HAP-1 (cell line): Measurements from ENCODE around the gene PMFBP1.

ENCODE experiments used
- DNase-seq, 2 experiments: peaks; one replicate each; pipeline ENCODE4 v3.0.0-alpha.2; 2016 to 2020; ENCODE audit warnings: low spot score in 2 of 2
- H3K27me3 ChIP-seq: fragments of 250-450 bp; sonication (Bioruptor Pico); 2 replicates; pipeline ENCODE4 v1.5.1; 2020; ENCODE audit warnings: low read depth, mild to moderate bottlenecking, moderate library complexity
- H3K36me3 ChIP-seq: fragments of 250-450 bp; sonication (Bioruptor Pico); replicated peaks from 2 replicates; pipeline ENCODE4 v1.5.1; 2020; ENCODE audit warnings: mild to moderate bottlenecking
- H3K4me1 ChIP-seq: fragments of 250-450 bp; sonication (Bioruptor Pico); 2 replicates; pipeline ENCODE4 v1.5.1; 2020; ENCODE audit warnings: mild to moderate bottlenecking
- H3K4me3 ChIP-seq: fragments of 250-450 bp; sonication (Bioruptor Pico); 2 replicates; pipeline ENCODE4 v1.5.1; 2020; ENCODE audit warnings: mild to moderate bottlenecking, moderate library complexity
- H3K9me3 ChIP-seq: fragments of 250-450 bp; sonication (Bioruptor Pico); 2 replicates; pipeline ENCODE4 v1.5.1; 2020; ENCODE audit warnings: mild to moderate bottlenecking, moderate library complexity
- in situ Hi-C: fragments of 300-500 bp; cut with MboI; formaldehyde crosslinking; loops from 3 replicates; pipeline ENCODE4 v1.14.3; 2020; ENCODE audit warnings: low sequenced_read_pairs, inconsistent platforms, mixed read lengths

Gene PMFBP1

DNA sequence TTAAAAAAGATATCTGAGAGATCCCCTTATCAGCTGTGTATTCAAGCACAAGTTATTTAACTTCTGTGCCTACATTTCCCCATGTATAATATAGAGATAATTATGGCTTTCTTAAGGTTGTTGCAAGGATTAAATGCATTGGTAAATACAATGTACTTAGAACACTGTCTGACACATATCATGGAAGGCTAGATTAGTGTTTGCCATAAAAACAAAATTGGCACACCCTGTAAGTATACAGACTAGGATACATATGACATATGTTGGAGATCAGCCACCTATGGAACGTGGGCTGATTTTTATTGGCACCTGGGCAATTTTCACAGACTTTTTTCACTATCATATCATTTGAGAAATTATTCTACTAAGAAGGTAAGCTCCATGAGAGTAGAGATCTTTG lies 2.2 kb downstream of the PMFBP1 start:
- in situ Hi-C loops, result no loop called here
- Histone ChIP-seq H3K4me3 (no peak overlapping the region), H3K9me3 (no peaks in the 10 kb centered on the region), H3K4me1 (no peaks in the 10 kb centered on the region), H3K36me3 (no peaks in the 10 kb centered on the region), H3K27me3 (peaks cover 52% of the 10 kb centered on the region)
- DNase-seq, result no peak

DNA sequence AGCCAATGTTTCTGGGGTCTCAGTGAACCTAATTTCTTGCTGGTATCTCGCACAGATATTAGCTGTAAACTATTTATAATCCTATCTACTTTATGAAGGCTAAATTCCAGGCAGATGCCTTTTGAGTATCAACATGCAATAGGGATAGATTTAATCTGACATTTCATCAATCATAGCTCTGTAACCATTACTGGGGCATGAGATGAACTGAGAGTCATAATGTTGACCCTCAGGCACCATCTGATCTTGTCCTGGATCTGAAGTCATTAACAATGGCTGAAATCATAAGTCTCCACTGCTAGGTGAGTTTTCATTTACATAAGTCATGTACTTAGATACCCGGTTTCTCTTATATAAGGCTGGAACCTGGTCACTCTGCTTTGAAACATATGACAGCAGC lies 3.6 kb downstream of the PMFBP1 start:
- Histone ChIP-seq H3K36me3 (no peaks in the 10 kb centered on the region), H3K9me3 (no peaks in the 10 kb centered on the region), H3K4me1 (no peaks in the 10 kb centered on the region), H3K4me3 (no peak overlapping the region), H3K27me3 (peaks cover 64% of the 10 kb centered on the region)
- no peak for DNase-seq
- in situ Hi-C loops, result no loop called here

- H3K27me3 ChIP-seq, result peaks cover 65% of the 10 kb centered on the region
- H3K4me3 ChIP-seq, result no peak overlapping the region
- H3K4me1 ChIP-seq, result peaks cover 8% of the 10 kb centered on the region
- in situ Hi-C loops, result no loop called here
- no peaks in the 10 kb centered on the region for H3K36me3 ChIP-seq
- no peak for DNase-seq
- H3K9me3 ChIP-seq, result no peaks in the 10 kb centered on the region
Observed at GRCh38 chr16:72166954-72167561, 4.9 kb downstream of the PMFBP1 start.

- DNase-seq, result no peak
- H3K27me3 ChIP-seq, result peaks cover 65% of the 10 kb centered on the region
- no peaks in the 10 kb centered on the region for H3K36me3 ChIP-seq
- in situ Hi-C loops, result no loop called here
- no peaks in the 10 kb centered on the region for H3K9me3 ChIP-seq
- peaks cover 14% of the 10 kb centered on the region for H3K4me1 ChIP-seq
- H3K4me3 ChIP-seq, result no peak overlapping the region
Observed at GRCh38 chr16:72166151-72166550, 5.8 kb downstream of the PMFBP1 start.

DNA sequence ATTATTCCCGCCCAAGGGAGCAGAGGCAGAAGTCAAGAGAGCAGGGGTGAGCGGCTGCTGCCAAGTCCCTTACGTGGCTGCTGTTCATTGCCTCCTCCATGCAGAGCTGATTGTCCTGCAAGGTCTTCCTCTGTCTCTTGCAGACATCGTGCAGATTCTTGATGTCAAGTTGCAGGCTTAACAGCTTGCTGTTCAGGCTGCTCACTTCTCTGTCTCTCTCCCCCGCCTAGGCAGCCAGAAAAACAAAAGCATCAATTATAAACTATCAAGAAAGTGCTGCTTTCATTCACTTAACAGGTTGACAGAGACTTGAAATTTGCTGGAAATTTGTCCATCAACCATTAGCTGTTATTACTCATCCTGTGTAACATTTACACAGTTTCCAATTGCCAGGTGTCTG lies 7.3 kb downstream of the PMFBP1 start:
- no peaks in the 10 kb centered on the region for H3K36me3 ChIP-seq
- DNase-seq, result no peak
- no peak overlapping the region for H3K4me3 ChIP-seq
- peaks cover 14% of the 10 kb centered on the region for H3K4me1 ChIP-seq
- in situ Hi-C loops, result no loop called here
- H3K27me3 ChIP-seq, result peaks cover 75% of the 10 kb centered on the region
- no peaks in the 10 kb centered on the region for H3K9me3 ChIP-seq

DNA sequence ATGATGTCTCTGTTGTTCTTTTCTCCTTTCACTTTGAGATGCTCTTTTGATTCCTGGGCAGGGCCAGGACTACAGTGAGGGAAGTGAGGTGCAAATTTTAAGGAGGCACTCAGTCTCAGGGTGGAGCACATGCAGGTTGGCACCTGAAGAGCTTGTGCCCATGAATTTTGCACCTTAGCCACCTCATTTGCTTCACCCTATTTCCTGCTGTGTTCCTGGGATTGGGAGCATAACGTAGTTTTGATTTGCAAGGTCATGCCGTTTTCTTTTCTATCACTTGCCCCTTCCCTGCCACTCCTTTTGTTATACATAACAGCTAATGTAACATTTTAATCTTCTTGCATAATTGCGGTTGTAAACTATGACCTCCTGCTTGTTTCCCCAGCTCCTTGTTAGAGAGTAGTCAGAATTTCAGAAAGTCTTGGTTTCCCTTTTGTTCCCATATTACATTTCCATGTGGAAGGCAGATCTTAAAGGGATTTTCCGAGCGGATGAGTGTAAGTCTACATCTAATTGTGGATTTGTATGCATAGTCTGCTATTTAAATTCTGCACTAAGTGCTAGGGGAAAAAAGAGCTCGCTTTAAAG lies 9.8 kb downstream of the PMFBP1 start:
- Histone ChIP-seq H3K27me3 (peaks cover 80% of the 10 kb centered on the region), H3K36me3 (no peaks in the 10 kb centered on the region), H3K4me3 (no peak overlapping the region), H3K4me1 (peaks cover 14% of the 10 kb centered on the region), H3K9me3 (no peaks in the 10 kb centered on the region)
- peak; percentile 41 to 96 for DNase-seq
- in situ Hi-C loops, result no loop called here

DNA sequence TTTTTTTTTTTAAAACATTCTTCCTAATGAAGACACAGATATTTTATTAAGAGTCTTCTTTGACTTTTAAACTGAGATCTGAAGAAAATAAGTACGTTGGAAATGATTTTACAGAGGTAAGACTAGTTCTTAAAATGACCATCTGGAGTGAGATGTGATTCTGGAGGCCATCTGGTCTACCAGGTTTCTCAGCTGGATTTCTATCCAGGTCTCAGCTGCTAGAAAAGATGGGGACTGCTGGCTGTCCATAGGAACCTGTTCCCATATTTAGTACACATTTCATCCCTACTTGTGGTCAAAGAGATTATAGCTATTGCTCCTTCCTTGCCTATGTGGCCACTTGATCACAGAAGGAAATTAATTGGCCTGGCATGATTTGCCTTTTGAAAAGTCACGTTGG lies 12.2 kb downstream of the PMFBP1 start:
- no peak for DNase-seq
- Histone ChIP-seq H3K27me3 (peaks cover 65% of the 10 kb centered on the region), H3K36me3 (no peaks in the 10 kb centered on the region), H3K4me3 (no peak overlapping the region), H3K4me1 (peaks cover 14% of the 10 kb centered on the region), H3K9me3 (no peaks in the 10 kb centered on the region)
- in situ Hi-C loops, result no loop called here

DNA sequence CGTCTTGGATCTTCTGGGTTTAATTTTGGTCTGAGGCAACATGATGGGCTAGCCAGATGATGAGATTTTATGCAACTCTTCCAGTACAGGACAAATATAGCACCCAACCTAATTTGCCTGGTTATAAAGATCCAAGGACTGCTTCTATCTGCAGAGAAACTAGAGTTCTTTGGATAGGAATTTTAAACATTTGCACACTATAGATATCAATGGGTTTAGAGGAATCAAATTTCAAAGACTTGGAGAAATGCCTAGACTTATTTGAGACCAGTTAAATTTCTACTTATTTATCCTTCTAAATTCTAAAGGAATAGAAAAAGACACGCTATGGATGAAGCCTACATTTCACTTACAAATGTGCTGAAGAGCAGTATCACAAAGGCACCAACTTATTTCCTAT lies 12.6 kb downstream of the PMFBP1 start:
- H3K36me3 ChIP-seq, result no peaks in the 10 kb centered on the region
- H3K27me3 ChIP-seq, result peaks cover 65% of the 10 kb centered on the region
- in situ Hi-C loops, result no loop called here
- DNase-seq, result no peak
- H3K4me1 ChIP-seq, result peaks cover 14% of the 10 kb centered on the region
- H3K4me3 ChIP-seq, result no peak overlapping the region
- H3K9me3 ChIP-seq, result no peaks in the 10 kb centered on the region

- in situ Hi-C loops, result loop anchor here (25.0 kb wide), 1 partner anchor 312 kb away; no protein-coding TSS in a partner anchor
- Histone ChIP-seq H3K36me3 (no peaks in the 10 kb centered on the region), H3K27me3 (peaks cover 11% of the 10 kb centered on the region; the same call in 1 of the 2 replicates), H3K9me3 (no peaks in the 10 kb centered on the region), H3K4me1 (no peaks in the 10 kb centered on the region), H3K4me3 (no peak overlapping the region)
- DNase-seq, result peak; percentile 23 to 25
Observed at GRCh38 chr16:72149676-72150464, 22.1 kb downstream of the PMFBP1 start.

DNA sequence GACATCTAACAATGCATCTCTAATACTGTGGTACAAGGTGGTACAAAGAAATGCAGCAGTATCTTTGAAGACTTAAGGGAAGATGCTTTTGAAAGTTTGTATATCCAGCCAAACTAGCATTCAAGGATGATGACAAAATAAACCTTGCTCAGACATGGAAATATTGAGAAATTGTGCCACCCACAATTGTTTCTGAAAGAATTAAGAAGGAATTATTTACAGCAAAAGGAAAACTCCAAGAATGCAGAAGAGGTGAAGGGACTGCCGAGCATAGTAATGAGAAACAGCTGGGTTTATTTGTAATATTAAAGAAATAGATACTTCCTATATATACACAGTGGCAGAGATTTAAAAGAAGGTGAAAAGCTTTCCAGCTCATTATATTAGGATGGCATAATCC lies 29.5 kb downstream of the PMFBP1 start:
- H3K36me3 ChIP-seq, result no peaks in the 10 kb centered on the region
- in situ Hi-C loops, result loop anchor here (25.0 kb wide), 1 partner anchor 320 kb away; no protein-coding TSS in a partner anchor
- no peak for DNase-seq
- H3K27me3 ChIP-seq, result no peaks in the 10 kb centered on the region
- no peaks in the 10 kb centered on the region for H3K4me1 ChIP-seq
- no peak overlapping the region for H3K4me3 ChIP-seq
- no peaks in the 10 kb centered on the region for H3K9me3 ChIP-seq

DNA sequence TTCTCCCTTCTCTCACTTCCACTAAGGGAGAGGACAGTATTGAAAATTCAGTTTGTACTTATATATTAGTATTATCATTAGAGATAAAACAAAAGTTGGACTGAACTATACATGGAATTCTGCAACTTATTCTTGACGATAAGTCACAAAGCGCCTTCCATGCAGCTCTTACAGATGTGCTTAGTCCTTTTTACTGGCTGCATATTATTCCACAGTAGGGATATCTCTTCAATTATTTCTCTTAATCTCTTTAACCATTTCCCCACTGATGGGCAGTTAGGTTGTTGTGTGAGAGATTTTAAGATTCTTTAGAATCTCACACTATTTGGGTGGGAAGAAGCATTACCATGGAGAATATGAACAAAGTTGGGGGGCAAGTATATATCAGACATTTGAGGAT lies 32.0 kb downstream of the PMFBP1 start:
- no peaks in the 10 kb centered on the region for H3K9me3 ChIP-seq
- H3K4me1 ChIP-seq, result no peaks in the 10 kb centered on the region
- H3K36me3 ChIP-seq, result no peaks in the 10 kb centered on the region
- in situ Hi-C loops, result loop anchor here (25.0 kb wide), 1 partner anchor 322 kb away; no protein-coding TSS in a partner anchor
- DNase-seq, result no peak
- no peaks in the 10 kb centered on the region for H3K27me3 ChIP-seq
- H3K4me3 ChIP-seq, result no peak overlapping the region

GRCh38 chr16:72138064-72138572 lies 33.8 kb downstream of the PMFBP1 start:
- no peak overlapping the region for H3K4me3 ChIP-seq
- no peak for DNase-seq
- H3K27me3 ChIP-seq, result no peaks in the 10 kb centered on the region
- no peaks in the 10 kb centered on the region for H3K36me3 ChIP-seq
- H3K4me1 ChIP-seq, result no peaks in the 10 kb centered on the region
- in situ Hi-C loops, result loop anchor here (25.0 kb wide), 1 partner anchor 324 kb away; no protein-coding TSS in a partner anchor
- no peaks in the 10 kb centered on the region for H3K9me3 ChIP-seq

GRCh38 chr16:72137380-72138063 lies 34.4 kb downstream of the PMFBP1 start:
- no peaks in the 10 kb centered on the region for H3K36me3 ChIP-seq
- in situ Hi-C loops, result loop anchor here (25.0 kb wide), 1 partner anchor 325 kb away; no protein-coding TSS in a partner anchor
- H3K9me3 ChIP-seq, result no peaks in the 10 kb centered on the region
- no peaks in the 10 kb centered on the region for H3K4me1 ChIP-seq
- H3K27me3 ChIP-seq, result no peaks in the 10 kb centered on the region
- DNase-seq, result no peak
- H3K4me3 ChIP-seq, result no peak overlapping the region
